H1 (cell line): ENCODE results near the gene FOXC2. TPM values are rescaled to one million over a fixed set of nuclear protein-coding genes. Genes with fewer than 3 reads are reported as not detected.

Source experiments
- CTCF ChIA-PET: fragments of 300-600 bp; sonication (Branson Sonifier 250); formaldehyde crosslinking; loops from one replicate; lab custom pipeline; 2021; ENCODE audit not compliant: partially characterized antibody; lab: Charles Lee
- POLR2A ChIA-PET: fragments of 300-600 bp; sonication (Branson Sonifier 250); formaldehyde crosslinking; loops from one replicate; lab custom pipeline; 2021; ENCODE audit warnings: inconsistent platforms; ENCODE audit not compliant: partially characterized antibody; lab: Charles Lee
- DNase-seq, 2 experiments: peaks; one replicate each; pipeline versions ENCODE4 v3.0.0 to v3.0.0-alpha.2; 2010 to 2022; ENCODE audit warnings: low spot score in 2 of 2, low read depth in 1 of 2, mixed read lengths in 1 of 2
- FAIRE-seq: peaks from 2 replicates; lab custom pipeline; 2011; peaks lifted over from hg19 to GRCh38; lab: Jason Lieb, UNC
- H2AFZ ChIP-seq: 2 replicates; pipeline ENCODE4 v1.8.1; 2012; ENCODE audit warnings: low read length, inconsistent platforms
- H2AK5ac ChIP-seq: 2 replicates; pipeline ENCODE4 v1.6.1; 2013; ENCODE audit warnings: low read depth, low read length
- H2BK120ac ChIP-seq: replicated peaks from 2 replicates; pipeline ENCODE3; 2013; ENCODE audit warnings: low read depth, low read length, inconsistent platforms
- H2BK12ac ChIP-seq: 2 replicates; pipeline ENCODE4 v1.6.1; 2013; ENCODE audit warnings: low read depth, low read length
- H2BK15ac ChIP-seq: 2 replicates; pipeline ENCODE4 v1.6.1; 2013; ENCODE audit warnings: low read length
- H2BK20ac ChIP-seq: 2 replicates; pipeline ENCODE4 v1.6.1; 2013; ENCODE audit warnings: low read length
- H2BK5ac ChIP-seq: 2 replicates; pipeline ENCODE4 v1.6.1; 2013; ENCODE audit warnings: low read depth, low read length
- H3K14ac ChIP-seq: 2 replicates; pipeline ENCODE4 v1.6.1; 2013; ENCODE audit warnings: inconsistent platforms; ENCODE audit not compliant: insufficient read length
- H3K18ac ChIP-seq: 2 replicates; pipeline ENCODE4 v1.6.1; 2013; ENCODE audit warnings: low read length; ENCODE audit errors: extremely low read depth
- H3K23ac ChIP-seq: 2 replicates; pipeline ENCODE4 v1.6.1; 2013; ENCODE audit warnings: inconsistent platforms; ENCODE audit not compliant: insufficient read length
- H3K23me2 ChIP-seq: 2 replicates; pipeline ENCODE4 v1.6.1; 2013; ENCODE audit warnings: low read depth, low read length
- H3K27ac ChIP-seq: 2 replicates; pipeline ENCODE4 v1.6.1; 2011; ENCODE audit warnings: low read depth, low read length, inconsistent platforms
- H3K27me3 ChIP-seq, 4 experiments: replicated peaks in 1 of 4; 1 replicate in 1 of 4; 2 replicates in 3 of 4; pipeline versions ENCODE4 v1.6.1 to v1.8.1; 2011 to 2013; ENCODE audit warnings: low read length in 3 of 4, mild to moderate bottlenecking in 3 of 4, inconsistent platforms in 2 of 4, mixed read lengths in 2 of 4, moderate library complexity in 1 of 4; ENCODE audit not compliant: control insufficient read depth in 3 of 4, insufficient read depth in 3 of 4; ENCODE audit errors: extremely low read depth in 1 of 4
- H3K36me3 ChIP-seq, 4 experiments: 2 replicates each; pipeline versions ENCODE4 v1.6.1 to v1.8.1; 2011 to 2013; ENCODE audit warnings: mild to moderate bottlenecking in 4 of 4, low read length in 3 of 4, moderate library complexity in 2 of 4, control low read depth in 1 of 4, inconsistent platforms in 1 of 4; ENCODE audit not compliant: insufficient read depth in 4 of 4, control insufficient read depth in 2 of 4
- H3K4ac ChIP-seq: replicated peaks from 2 replicates; pipeline ENCODE3; 2013; ENCODE audit warnings: low read length, low read depth, mixed read lengths, inconsistent platforms; ENCODE audit not compliant: insufficient read length
- H3K4me1 ChIP-seq, 4 experiments: replicated peaks in 1 of 4; 1 replicate in 1 of 4; 2 replicates in 3 of 4; pipeline versions ENCODE4 v1.6.1 to v1.8.1; 2011 to 2013; ENCODE audit warnings: low read length in 3 of 4, inconsistent platforms in 2 of 4, mixed read lengths in 1 of 4; ENCODE audit not compliant: insufficient read depth in 4 of 4, control insufficient read depth in 3 of 4
- H3K4me2 ChIP-seq, 2 experiments: 2 replicates each; pipeline versions ENCODE4 v1.6.1 to v1.8.1; 2011 to 2013; ENCODE audit warnings: low read depth in 2 of 2, low read length in 2 of 2, control low read depth in 1 of 2, inconsistent platforms in 1 of 2, mild to moderate bottlenecking in 1 of 2; ENCODE audit not compliant: insufficient read depth in 1 of 2
- H3K4me3 ChIP-seq, 4 experiments: fragments of 200-600, 300-600 bp in 1 of 4; sonication (generic), shearing (Covaris generic), sonication (Bioruptor Twin) in 1 of 4; 2 replicates each; pipeline versions ENCODE4 v1.5.1 to v1.8.1; 2011 to 2016; ENCODE audit warnings: low read length in 4 of 4, low read depth in 3 of 4, control low read depth in 2 of 4, inconsistent platforms in 2 of 4, mild to moderate bottlenecking in 2 of 4, mixed read lengths in 1 of 4, moderate library complexity in 1 of 4; ENCODE audit not compliant: insufficient read depth in 2 of 4; ENCODE audit errors: extremely low read depth in 1 of 4
- H3K56ac ChIP-seq: replicated peaks from 2 replicates; pipeline ENCODE3; 2013; ENCODE audit warnings: low read depth, mild to moderate bottlenecking, mixed read lengths, low read length, inconsistent platforms; ENCODE audit not compliant: insufficient read length
- H3K79me1 ChIP-seq: 2 replicates; pipeline ENCODE4 v1.6.1; 2013; ENCODE audit warnings: low read depth, low read length, control low read depth
- H3K79me2 ChIP-seq, 2 experiments: 2 replicates each; pipeline versions ENCODE4 v1.6.1 to v1.8.1; 2012 to 2013; ENCODE audit warnings: low read length in 2 of 2, mild to moderate bottlenecking in 2 of 2, inconsistent platforms in 1 of 2; ENCODE audit not compliant: insufficient read depth in 2 of 2, control insufficient read depth in 1 of 2
- H3K9ac ChIP-seq, 4 experiments: replicated peaks in 1 of 4; 1 replicate in 1 of 4; 2 replicates in 3 of 4; pipeline versions ENCODE4 v1.6.1 to v1.8.1; 2011 to 2013; ENCODE audit warnings: low read depth in 3 of 4, low read length in 3 of 4, control low read depth in 2 of 4, mild to moderate bottlenecking in 2 of 4, moderate library complexity in 2 of 4, inconsistent platforms in 1 of 4; ENCODE audit errors: extremely low read depth in 1 of 4
- H3K9me3 ChIP-seq, 2 experiments: 2 replicates each; pipeline versions ENCODE4 v1.6.1 to v1.8.1; 2012 to 2013; ENCODE audit warnings: mild to moderate bottlenecking in 2 of 2, moderate library complexity in 2 of 2, control low read depth in 1 of 2, inconsistent platforms in 1 of 2, low read depth in 1 of 2, low read length in 1 of 2, mixed read lengths in 1 of 2; ENCODE audit not compliant: insufficient read depth in 2 of 2
- H4K20me1 ChIP-seq, 2 experiments: replicated peaks in 1 of 2; 2 replicates each; pipeline versions ENCODE3 to v1.8.1; 2011 to 2013; ENCODE audit warnings: inconsistent platforms in 2 of 2, low read length in 2 of 2, mild to moderate bottlenecking in 1 of 2; ENCODE audit not compliant: insufficient read depth in 2 of 2, control insufficient read depth in 1 of 2
- H4K5ac ChIP-seq: 2 replicates; pipeline ENCODE4 v1.6.1; 2013; ENCODE audit warnings: low read length, low read depth, mixed read lengths, inconsistent platforms; ENCODE audit not compliant: insufficient read length
- H4K8ac ChIP-seq: 2 replicates; pipeline ENCODE4 v1.8.0; 2013; ENCODE audit warnings: mild to moderate bottlenecking, moderate library complexity, low read length, inconsistent platforms; ENCODE audit not compliant: insufficient read depth; ENCODE audit errors: extremely low read depth
- H4K91ac ChIP-seq: replicated peaks from 2 replicates; pipeline ENCODE3; 2013; ENCODE audit warnings: low read length, mixed read lengths, inconsistent platforms; ENCODE audit not compliant: insufficient read length
- EZH2 ChIP-seq: fragments of 200-600 bp; sonication (generic); IDR thresholded peaks from 2 replicates; pipeline ENCODE4 v1.7.1; 2012; ENCODE audit warnings: low read depth, mild to moderate bottlenecking, moderate library complexity, low read length, inconsistent platforms; ENCODE audit not compliant: severe bottlenecking
- JUND ChIP-seq: IDR thresholded peaks from 2 replicates; pipeline ENCODE4 v1.6.1; 2011; ENCODE audit warnings: mild to moderate bottlenecking, improper control_type of control experiment, low read length
- KDM4A ChIP-seq: IDR thresholded peaks from one replicate; pipeline ENCODE4 v1.7.1; 2012; ENCODE audit warnings: low read depth, mild to moderate bottlenecking, moderate library complexity, low read length, inconsistent platforms; ENCODE audit not compliant: severe bottlenecking
- SUZ12 ChIP-seq: fragments of 200-600 bp; sonication (generic); IDR thresholded peaks from 2 replicates; pipeline ENCODE4 v1.6.1; 2012; ENCODE audit warnings: mild to moderate bottlenecking, inconsistent platforms, low read length, moderate library complexity, mixed read lengths
- whole genome bisulfite sequencing, 2 experiments: shearing (Covaris generic) in 1 of 2; methylation state at CpG; one replicate each; pipeline versions ENCODE4 v1.1.6 to v1.1.7; 2013 to 2015; ENCODE audit warnings: low lambda C conversion rate in 2 of 2, mixed read lengths in 2 of 2, inconsistent platforms in 1 of 2, low coverage in 1 of 2, missing lambda C conversion rate in 1 of 2; ENCODE audit not compliant: insufficient replicate concordance in 2 of 2, insufficient coverage in 1 of 2, insufficient read length in 1 of 2; ENCODE audit errors: extremely low coverage in 1 of 2, missing lambda C conversion rate in 1 of 2; 5-methylcytosine and 5-hydroxymethylcytosine counted together
- polyA plus RNA-seq, 7 experiments: library from polyadenylated mRNA; depleted of rRNA in 3 of 7; stranded (reverse) in 5 of 7; unstranded in 2 of 7; fragments of >200 nt in 5 of 7; fragments of 200-250 nt in 2 of 7; gene quantifications; 1 replicate in 5 of 7; 2 replicates in 1 of 7; 4 replicates in 1 of 7; pipeline versions ENCODE4 v1.2.1 to v1.2.3, GENCODE V29; 2011 to 2013; ENCODE audit warnings: missing spikeins in 2 of 7, mixed read lengths in 2 of 7
- total RNA-seq: library from RNA; stranded (reverse); fragmentation: NEBNext Ultra II Directional; extraction: Animal tissue kit (Norgen Biotek cat#: 25700); gene quantifications from 2 replicates; pipeline ENCODE4 v1.2.1, GENCODE V29; 2021

The FOXC2 gene
- total and polyA plus RNA-seq, 2 of the 8 experiments (the other 6 are each of a cell fraction or from before 2014, with no cell fraction given) = 0.09 TPM; not detected in 1

DNA sequence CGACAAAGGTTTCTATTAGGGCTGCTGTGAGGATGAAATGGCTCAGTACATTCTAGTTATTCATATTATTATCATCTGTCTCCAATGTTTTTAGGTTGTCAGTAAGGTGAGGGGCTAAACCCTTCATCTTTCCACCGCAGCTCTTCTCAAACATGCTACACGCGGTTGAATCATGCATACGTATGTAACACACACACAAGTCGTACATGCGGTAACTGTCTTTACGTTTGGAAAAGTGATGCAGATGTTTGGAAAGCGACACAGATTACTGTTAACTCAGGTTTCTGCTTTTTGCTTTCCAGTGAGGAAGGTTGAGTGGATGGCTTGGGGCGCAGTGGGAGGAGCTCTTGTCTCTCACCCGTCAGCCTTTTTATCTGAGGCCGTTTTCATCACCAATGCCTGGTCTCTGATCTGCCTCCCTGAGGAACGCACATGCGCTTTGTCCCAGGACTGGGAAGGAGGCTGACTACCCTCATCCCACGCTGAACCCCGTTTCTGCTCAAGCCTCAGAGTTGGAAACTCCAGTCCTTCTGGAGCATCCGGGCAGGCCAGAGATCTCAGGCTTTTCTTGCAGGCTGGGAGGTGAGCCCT lies 8.6 kb downstream of the FOXC2 start:
- Histone ChIP-seq H4K5ac (no peak overlapping the region), H4K20me1 (peaks cover 15 to 20% of the 10 kb centered on the region in 2 experiments), H4K8ac (no peak overlapping the region), H3K27ac (no peak overlapping the region), H3K4me3 (peak overlapping the region; percentile 15 to 66 (median 32); a peak in 6 of 8 replicates), H3K27me3 (peaks cover 90 to 100% (median 97%) of the 10 kb centered on the region in 4 experiments), H3K4me1 (peaks cover 14 to 61% (median 34%) of the 10 kb centered on the region in 4 experiments), H2BK12ac (no peak overlapping the region; the same call in 1 of the 2 replicates), H3K18ac (peak overlapping the region; percentile 15), H2AFZ (no peak overlapping the region), H4K91ac (peak overlapping the region; percentile 36), H2BK120ac (no peak overlapping the region), H3K4ac (peak overlapping the region; percentile 2), H3K23ac (no peak overlapping the region), H3K14ac (no peak overlapping the region), H2BK5ac (no peak overlapping the region; the same call in 1 of the 2 replicates), H3K4me2 (peak overlapping the region; percentile 83 to 95), H3K79me2 (no peaks in the 10 kb centered on the region), H3K9ac (no peak overlapping the region), H2BK15ac (no peak overlapping the region), H3K23me2 (peaks cover 11% of the 10 kb centered on the region; the same call in 1 of the 2 replicates), H3K9me3 (no peaks in the 10 kb centered on the region), H3K79me1 (no peaks in the 10 kb centered on the region), H2AK5ac (peak overlapping the region; percentile 68; the same call in 1 of the 2 replicates), H2BK20ac (no peak overlapping the region), H3K56ac (peak overlapping the region; percentile 12), H3K36me3 (peaks cover 0 to 10% (median 0%) of the 10 kb centered on the region in 4 experiments; a peak in 1 of 8 replicates)
- 23% methylated on average over 17 of the region's 17 CpGs; no CpG with 5 or more reads in 1 of the 2 experiments for WGBS, 2 experiments
- POLR2A ChIA-PET = interaction anchor here (1.5 kb wide), 1 partner anchor 61 kb away, joined by 3 read pairs; no protein-coding TSS in a partner anchor
- TF ChIP-seq KDM4A (peak; percentile 0), EZH2 (peak; percentile 61), SUZ12 (peak; percentile 74), JUND (no peak)
- no peak for FAIRE-seq
- DNase-seq = no peak
- CTCF ChIA-PET = interaction anchor here (0.9 to 3.1 kb wide), 12 partner anchors 10 to 598 kb away, joined by 3 to 18 read pairs (median 4); no protein-coding TSS in a partner anchor
